Ishikawa (cell line): ENCODE data around the gene GSTM2.

ENCODE experiments used
- CEBPB ChIP-seq: IDR thresholded peaks from 2 replicates; pipeline ENCODE4 v1.6.1; 2012
- CREB1 ChIP-seq: IDR thresholded peaks from 2 replicates; pipeline ENCODE4 v1.6.1; 2012; ENCODE audit warnings: low read depth
- EGR1 ChIP-seq: IDR thresholded peaks from 2 replicates; pipeline ENCODE4 v1.6.1; 2012
- EP300 ChIP-seq: IDR thresholded peaks from 2 replicates; pipeline ENCODE4 v1.6.1; 2012; ENCODE audit warnings: borderline replicate concordance
- FOXM1 ChIP-seq: IDR thresholded peaks from 2 replicates; pipeline ENCODE4 v1.6.1; 2012; ENCODE audit warnings: low read depth, borderline replicate concordance
- NFIC ChIP-seq: IDR thresholded peaks from 2 replicates; pipeline ENCODE4 v1.6.1; 2012
- RAD21 ChIP-seq: IDR thresholded peaks from 2 replicates; pipeline ENCODE4 v1.6.1; 2012; ENCODE audit warnings: low read depth
- REST ChIP-seq: IDR thresholded peaks from 2 replicates; pipeline ENCODE4 v1.6.1; 2012; ENCODE audit warnings: low read depth, mild to moderate bottlenecking
- TAF1 ChIP-seq: IDR thresholded peaks from 2 replicates; pipeline ENCODE4 v1.6.1; 2012; ENCODE audit warnings: low read depth, mild to moderate bottlenecking
- TCF12 ChIP-seq: IDR thresholded peaks from 2 replicates; pipeline ENCODE4 v1.6.1; 2012; ENCODE audit warnings: low read depth
- TEAD4 ChIP-seq: IDR thresholded peaks from 2 replicates; pipeline ENCODE4 v1.6.1; 2012
- YY1 ChIP-seq: IDR thresholded peaks from 2 replicates; pipeline ENCODE4 v1.6.1; 2012; ENCODE audit warnings: low read depth
- ZBTB7A ChIP-seq: IDR thresholded peaks from 2 replicates; pipeline ENCODE4 v1.6.1; 2012; ENCODE audit warnings: low read depth
- TF ChIP-seq, protein P1 (sequence below): IDR thresholded peaks from 2 replicates; pipeline ENCODE4 v1.6.1; 2012
- TF ChIP-seq, protein P2 (sequence below): IDR thresholded peaks from 2 replicates; pipeline ENCODE4 v1.6.1; 2012

GSTM2 gene

DNA sequence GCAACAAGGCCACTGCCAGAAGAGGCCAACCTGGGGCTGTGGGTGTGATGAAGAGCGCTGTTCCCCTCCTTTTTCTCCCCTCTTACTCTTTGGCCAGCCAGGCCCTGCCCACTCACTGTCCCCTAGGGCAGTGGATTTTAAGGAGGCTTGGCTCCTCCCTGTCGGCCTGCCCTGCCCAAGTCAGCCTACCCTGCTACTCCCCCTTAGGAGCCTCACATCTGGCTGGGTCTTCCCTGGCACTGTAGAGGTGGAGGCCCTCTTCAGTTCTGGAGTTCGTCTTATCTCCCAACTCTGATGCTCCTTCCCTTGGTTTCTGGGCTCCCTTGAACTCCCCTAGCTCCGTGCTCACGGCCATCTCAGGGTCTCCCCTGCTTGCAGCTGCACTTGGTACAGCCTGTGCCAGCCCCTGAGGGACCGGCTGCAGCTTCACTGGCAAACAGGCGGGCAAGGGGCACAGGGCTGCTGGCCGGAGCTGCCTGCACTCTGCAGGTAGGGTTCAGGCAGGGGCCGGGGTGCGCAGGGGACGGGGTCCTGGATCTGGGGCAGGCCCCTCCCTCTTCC, 44.2 kb upstream of the GSTM2 start:
- no peak for TF ChIP-seq EGR1
- TF ChIP-seq FOXM1, result no peak
- TF ChIP-seq TAF1, result no peak
- TF ChIP-seq, protein P1, sequence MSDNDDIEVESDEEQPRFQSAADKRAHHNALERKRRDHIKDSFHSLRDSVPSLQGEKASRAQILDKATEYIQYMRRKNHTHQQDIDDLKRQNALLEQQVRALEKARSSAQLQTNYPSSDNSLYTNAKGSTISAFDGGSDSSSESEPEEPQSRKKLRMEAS, result no peak
- no peak for TF ChIP-seq REST
- no peak for TF ChIP-seq YY1
- no peak for TF ChIP-seq EP300
- TF ChIP-seq NFIC, result no peak
- TF ChIP-seq RAD21, result no peak
- no peak for TF ChIP-seq TCF12
- no peak for TF ChIP-seq ZBTB7A
- TF ChIP-seq CREB1, result no peak
- no peak for TF ChIP-seq CEBPB
- TF ChIP-seq TEAD4, result no peak
- TF ChIP-seq, protein P2, sequence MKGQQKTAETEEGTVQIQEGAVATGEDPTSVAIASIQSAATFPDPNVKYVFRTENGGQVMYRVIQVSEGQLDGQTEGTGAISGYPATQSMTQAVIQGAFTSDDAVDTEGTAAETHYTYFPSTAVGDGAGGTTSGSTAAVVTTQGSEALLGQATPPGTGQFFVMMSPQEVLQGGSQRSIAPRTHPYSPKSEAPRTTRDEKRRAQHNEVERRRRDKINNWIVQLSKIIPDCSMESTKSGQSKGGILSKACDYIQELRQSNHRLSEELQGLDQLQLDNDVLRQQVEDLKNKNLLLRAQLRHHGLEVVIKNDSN, result no peak

DNA sequence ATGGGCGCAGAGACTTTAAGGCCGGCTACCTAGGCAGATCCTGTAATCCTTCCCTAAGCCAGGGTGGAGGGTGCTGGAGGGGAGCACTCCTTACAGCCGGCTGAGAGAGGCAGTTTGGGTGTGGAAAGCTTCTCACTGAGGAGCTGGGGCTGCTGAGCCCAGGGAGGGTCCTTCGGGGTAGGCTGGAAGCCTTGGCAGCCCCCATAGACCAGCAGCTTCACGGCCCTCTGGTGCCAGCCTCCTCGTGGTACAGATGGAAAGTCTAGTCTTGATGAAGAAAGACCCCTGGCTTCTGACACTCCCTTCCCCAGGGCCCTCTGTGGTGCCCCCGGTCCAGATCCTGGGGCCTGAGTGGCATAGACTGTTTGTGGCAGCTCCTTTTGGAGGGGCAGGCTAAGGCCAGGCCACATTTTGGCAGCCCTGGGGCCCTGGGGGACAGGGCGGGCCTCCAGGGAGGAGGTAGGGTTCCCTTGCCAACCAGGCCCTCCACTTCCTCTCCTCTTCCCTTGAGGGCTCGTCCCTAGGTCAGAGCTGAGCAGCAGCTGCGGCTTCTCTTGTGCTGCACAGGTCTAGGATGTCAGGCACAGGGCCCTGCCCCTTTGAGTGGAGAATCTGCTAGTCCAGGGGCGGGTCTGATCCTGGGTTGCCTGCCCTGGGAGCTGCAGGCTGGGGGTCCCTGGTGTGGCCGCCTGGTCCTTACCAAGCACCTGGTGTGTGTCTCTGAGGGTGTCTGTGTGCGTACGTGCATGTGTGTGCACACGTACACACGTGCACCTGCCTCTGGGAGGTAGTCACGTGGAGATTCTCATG, 43.5 kb upstream of the GSTM2 start:
- TF ChIP-seq NFIC (no peak), RAD21 (no peak), EP300 (no peak), CEBPB (no peak), EGR1 (no peak), TEAD4 (no peak), CREB1 (no peak), TAF1 (no peak), ZBTB7A (no peak), REST (no peak), FOXM1 (no peak), YY1 (no peak)
- TF ChIP-seq, protein P1, result no peak
- TF ChIP-seq, protein P2, result no peak

DNA sequence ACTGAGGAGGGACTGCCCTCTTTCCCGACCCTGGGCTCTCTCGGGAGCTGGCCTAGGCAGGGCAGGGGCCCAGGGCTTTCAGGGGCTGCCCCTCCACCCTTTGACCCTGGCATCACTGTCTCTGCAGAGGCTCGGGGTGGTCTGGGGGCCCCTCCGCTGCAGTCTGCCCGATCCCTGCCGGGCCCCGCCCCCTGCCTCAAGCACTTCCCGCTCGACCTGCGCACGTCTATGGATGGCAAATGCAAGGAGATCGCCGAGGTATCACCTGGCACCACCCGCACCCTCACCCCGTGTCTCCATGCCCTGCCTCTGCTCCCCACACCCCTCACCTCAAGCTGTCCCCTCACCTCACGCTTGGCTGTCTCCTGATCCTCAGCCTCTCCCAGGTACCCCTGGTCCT, 42.7 kb upstream of the GSTM2 start:
- TF ChIP-seq CREB1, result no peak
- TF ChIP-seq YY1, result no peak
- TF ChIP-seq TAF1, result no peak
- TF ChIP-seq FOXM1, result no peak

- TF ChIP-seq, protein P1, result no peak
- TF ChIP-seq CEBPB, result no peak
- TF ChIP-seq EGR1, result no peak
- TF ChIP-seq YY1, result no peak
- no peak for TF ChIP-seq CREB1
- TF ChIP-seq RAD21, result no peak
- no peak for TF ChIP-seq REST
- TF ChIP-seq, protein P2, result no peak
- TF ChIP-seq TAF1, result no peak
- no peak for TF ChIP-seq NFIC
- TF ChIP-seq EP300, result no peak
- no peak for TF ChIP-seq ZBTB7A
- TF ChIP-seq TEAD4, result no peak
- TF ChIP-seq FOXM1, result no peak
- TF ChIP-seq TCF12, result no peak
Observed at GRCh38 chr1:109625601-109626560, 42.0 kb upstream of the GSTM2 start.
